GM18498 (cell line): ENCODE data around the gene DUSP14.
"Not testable (repeated sequence)": the region's sequence is repeated elsewhere in the genome, so short reads cannot be mapped to it uniquely, and the experiment has no call there.

Experiments used
- ATAC-seq: cut with Tn5 transposase; IDR thresholded peaks from one replicate; pipeline ENCODE4 v1.9.1; 2021; ENCODE audit warnings: mild to moderate bottlenecking, moderate library complexity; ENCODE audit not compliant: unreplicated experiment

DUSP14 gene

DNA sequence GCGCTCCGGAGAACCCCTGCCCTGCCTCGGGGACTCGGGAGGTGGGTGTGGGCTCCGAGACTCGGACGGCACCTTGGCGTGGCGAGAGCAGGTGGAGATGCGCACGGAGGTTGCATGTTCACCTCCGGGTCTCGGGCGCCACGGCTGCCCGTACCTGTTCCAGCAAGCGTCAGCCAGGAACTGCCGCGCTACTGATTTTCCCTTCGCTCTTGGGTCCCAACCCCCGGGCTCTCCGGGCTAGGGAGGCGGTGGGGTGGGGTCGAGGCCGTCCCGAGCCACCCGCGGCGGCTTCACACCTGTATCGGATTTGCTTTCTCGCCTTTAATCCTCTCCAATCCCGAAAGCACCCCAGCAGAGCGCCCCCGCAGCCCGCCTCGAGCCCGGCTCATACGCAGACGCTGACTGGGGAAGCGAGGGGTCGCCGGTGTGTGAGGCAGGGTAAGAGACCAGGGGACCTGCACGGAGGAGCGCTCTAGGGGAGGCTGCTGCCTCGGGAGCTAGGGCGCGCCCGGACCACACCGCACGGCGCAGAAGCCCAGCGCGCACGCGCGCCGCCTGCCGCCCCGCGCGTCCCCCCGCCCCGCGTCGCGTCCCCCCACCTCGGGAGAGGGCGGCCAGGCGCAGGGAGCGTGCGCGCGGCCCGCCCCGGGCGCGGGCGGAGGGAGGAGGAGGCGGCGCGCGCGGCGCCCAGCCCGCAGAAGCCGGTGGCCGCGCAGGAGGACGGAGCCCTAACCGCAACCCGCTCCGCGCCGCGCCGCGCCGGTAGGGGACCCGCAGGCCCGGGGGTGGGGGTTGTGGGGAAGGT is at the start of gene DUSP14:
DUSP14 (plus strand) TSS at position 695 of the 805 bp plus-strand sequence. CDS start 22,382 bp downstream, outside the sequence.
- peak; percentile 80 for ATAC-seq

DNA sequence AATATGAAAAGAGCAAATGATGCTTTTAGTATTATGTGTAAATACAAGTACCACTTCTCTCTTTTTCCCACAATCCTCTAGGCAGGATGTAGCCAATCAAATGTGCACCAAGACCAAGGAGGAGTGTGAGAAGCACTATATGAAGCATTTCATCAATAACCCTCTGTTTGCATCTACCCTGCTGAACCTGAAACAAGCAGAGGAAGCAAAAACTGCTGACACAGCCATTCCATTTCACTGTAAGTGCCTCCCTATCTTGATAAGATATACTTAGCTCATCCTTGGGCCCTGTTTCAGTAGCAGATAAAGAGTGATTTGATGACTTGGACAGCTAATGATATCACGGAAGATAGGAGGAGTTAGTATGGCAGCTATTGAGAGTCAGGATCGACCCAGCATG is 49.3 kb upstream of the DUSP14 start:
- ATAC-seq, result no peak

DNA sequence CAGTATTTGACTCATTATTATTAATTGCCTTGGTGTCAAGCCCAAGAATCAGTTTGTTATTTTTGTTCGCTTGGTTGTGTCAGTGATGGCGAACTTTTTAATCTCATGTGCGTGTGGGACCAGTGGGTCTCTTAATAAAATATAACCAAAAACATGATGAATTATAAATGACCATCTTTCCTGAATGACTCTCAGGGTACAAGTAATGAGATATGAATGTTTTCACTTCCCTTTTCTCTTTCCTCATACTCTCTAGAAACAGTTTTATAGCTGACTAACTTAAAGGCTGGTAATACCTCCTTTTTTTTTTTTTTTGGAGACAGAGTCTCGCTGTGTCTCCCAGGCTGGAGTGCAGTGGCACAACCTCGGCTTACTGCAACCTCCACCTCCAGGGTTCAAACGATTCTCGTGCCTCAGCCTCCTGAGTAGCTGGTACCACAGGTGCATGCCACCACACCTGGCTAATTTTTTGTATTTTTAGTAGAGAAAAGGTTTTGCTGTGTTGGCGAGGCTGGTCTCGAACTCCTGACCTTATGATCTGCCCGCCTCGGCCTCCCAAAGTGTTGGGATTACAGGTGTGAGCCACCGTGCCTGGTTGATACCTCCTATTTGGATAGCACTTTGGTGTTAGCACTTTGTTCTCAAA is 48.2 kb upstream of the DUSP14 start:
- not testable (repeated sequence) for ATAC-seq

DNA sequence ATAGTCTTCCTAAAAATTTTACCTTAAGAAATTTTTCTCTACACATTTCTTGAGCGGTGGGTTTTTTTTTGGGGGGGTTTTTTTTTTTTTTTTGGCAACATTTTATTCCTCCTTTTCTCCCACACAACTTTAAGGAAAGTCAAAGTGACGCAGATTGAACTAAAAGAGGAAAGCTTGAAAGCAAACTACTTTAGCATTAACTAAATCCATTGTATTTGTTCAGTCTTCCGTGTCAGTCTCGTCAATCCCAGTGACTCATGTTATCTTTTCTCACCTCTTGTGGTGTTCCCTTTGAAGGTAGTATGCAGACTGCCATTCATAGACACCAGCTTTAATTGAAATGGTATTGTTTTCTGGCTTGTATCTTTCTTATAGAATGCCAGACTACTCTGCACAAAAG is 43.7 kb upstream of the DUSP14 start:
- ATAC-seq, result no peak

DNA sequence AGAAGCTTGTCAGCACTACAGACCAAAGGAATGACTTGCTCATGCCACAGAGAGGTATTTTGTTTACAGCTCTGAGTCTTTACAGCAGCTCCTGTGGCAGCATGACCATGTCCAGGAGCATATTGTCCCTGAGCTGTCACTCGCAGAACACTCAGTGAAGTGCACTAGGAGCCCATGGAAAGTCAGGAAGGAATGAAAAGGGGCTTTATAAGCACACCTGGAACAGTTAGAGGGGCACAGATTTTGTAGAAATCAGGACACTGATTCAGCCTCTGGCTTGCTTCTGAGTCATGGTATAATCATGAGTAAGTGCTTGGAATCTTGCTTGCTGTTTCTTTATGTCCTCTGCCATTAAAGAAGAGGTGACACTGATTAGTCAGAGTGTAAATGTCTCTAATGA is 42.0 kb upstream of the DUSP14 start:
- no peak for ATAC-seq

GRCh38 chr17:37450112-37450511 is 39.6 kb upstream of the DUSP14 start:
- no peak for ATAC-seq

- ATAC-seq, result not testable (repeated sequence)
Measured at GRCh38 chr17:37457801-37458200, 31.9 kb upstream of the DUSP14 start.

DNA sequence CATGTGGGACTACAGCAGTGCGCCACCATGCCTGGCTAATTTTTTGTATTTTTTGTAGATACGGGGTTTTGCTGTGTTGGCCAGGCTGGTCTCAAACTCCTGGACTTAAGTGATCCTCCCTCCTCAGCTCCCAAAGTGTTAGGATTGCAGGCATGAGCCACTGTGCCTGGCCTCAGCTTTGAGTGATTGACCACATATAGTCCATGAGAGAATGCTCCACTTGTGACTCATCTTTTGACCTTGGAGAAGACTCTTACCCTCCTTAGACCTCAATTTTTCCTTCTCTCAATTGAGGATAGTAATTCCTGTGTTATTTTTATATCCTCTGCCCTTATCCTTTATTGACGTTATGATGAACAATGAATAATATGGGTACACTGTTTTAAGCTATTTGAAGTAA is 30.9 kb upstream of the DUSP14 start:
- ATAC-seq, result no peak

DNA sequence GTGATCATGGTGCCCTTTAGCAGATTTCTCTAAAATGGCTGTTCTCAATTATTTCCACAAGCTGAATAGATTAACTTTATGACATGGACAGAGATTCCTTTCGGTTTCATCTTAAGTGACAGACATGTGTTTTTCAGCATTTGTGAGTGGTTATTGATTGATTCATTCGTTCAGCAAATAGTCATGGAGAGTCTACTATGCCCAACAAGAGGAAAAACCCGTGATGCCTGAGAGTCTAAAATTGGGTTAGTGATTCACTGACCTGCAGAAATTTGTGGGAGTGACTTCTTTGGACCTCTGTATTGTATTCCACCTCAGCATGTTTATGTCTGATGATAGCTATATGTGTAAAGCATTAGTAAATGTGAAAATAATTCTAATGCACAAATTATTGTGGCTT is 28.0 kb upstream of the DUSP14 start:
- ATAC-seq, result no peak

DNA sequence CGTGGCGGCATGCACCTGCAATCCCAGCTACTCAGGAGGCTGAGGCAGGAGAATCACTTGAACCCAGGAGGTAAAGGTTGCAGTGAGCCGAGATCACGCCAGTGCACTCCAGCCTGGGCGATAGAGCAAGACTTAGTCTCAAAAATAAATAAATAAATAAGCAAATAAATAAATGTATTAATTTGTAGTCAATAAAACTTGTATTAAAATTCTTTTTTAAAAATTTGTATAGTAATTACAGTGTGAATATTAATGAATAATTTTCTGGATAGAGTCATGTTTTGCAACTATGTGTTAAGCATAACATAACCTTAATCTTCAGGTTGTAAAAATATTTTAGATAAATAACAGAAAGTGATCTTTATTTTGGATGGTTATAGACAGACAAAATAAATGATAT is 27.2 kb upstream of the DUSP14 start:
- ATAC-seq, result no peak

GRCh38 chr17:37463039-37463438 is 26.7 kb upstream of the DUSP14 start:
- ATAC-seq, result no peak

- ATAC-seq, result no peak
Measured at GRCh38 chr17:37465069-37465616, 24.5 kb upstream of the DUSP14 start.

GRCh38 chr17:37466471-37466870 is 23.2 kb upstream of the DUSP14 start:
- ATAC-seq, result no peak

- ATAC-seq, result no peak
Measured at GRCh38 chr17:37470181-37470580, 19.5 kb upstream of the DUSP14 start.

DNA sequence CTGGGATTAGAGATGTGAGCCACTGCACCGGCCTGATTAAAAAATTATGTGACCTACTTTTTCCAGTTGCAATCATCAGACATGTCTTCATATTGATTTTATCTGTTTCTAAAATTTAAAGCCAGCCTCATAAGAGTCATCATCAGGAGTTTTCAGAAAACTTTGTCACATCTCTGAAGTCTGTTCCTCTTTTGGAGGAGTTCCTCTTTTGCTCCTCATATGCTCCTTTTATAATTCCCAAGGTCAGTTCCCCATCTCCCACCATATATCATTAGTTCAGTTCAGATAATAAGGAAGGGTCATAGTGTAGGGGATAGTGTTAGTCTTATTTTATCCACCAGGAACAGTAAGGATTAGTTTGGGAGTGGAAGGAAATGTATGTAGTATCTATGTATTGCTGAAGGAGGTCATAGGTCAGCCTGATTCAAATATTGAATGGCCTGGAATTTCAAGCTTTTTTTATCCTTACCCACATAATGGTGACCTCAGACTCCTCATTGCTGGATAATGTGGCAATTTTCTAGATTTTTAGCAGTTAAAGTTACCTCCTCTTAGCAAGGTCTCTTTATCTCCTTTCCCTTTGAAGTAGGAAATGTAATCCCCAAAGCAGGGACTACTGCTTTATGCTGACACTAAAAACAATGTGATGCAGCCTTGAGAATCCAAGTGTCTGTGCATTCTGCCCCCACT is 13.8 kb upstream of the DUSP14 start:
- no peak for ATAC-seq

- no peak for ATAC-seq
Measured at GRCh38 chr17:37476431-37477120, 13.1 kb upstream of the DUSP14 start.

DNA sequence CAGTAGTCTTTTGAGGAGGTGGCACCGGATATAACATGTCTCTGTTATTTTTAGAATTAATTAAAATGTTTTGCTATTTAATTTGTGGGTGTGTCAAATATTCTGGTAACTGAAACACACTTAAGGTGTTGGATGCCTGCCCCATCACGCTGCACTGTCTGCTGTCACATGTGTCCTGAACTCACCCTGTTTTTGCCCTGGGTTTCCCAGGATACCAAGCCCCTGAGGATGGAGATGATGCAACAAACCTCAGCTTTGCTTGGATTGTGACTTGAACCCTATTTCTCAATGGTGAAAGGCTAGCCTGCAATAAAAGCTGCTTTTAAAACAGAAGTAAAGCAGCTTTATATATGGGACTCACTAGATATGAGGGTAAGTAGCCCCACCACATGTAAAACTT is 11.5 kb upstream of the DUSP14 start:
- no peak for ATAC-seq

DNA sequence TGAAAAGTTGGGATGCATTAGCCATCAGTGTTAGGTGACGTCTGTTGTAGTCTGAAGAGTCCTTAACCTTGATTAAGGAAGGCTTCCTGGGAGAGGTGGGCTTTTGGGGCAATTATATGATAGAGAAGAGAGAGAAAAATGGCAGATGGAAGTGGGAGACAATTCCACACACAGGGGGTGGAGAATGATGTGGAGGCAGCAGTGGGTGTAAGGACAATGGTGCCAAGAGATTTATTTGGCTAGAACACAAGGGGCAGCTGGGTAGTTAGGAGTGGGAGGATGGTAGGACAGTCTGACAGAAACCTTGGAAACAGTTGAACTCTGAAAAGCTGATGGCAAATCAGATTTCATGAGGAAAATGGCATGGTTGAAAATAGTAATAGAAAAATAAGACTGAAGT is 10.7 kb upstream of the DUSP14 start:
- ATAC-seq, result no peak

DNA sequence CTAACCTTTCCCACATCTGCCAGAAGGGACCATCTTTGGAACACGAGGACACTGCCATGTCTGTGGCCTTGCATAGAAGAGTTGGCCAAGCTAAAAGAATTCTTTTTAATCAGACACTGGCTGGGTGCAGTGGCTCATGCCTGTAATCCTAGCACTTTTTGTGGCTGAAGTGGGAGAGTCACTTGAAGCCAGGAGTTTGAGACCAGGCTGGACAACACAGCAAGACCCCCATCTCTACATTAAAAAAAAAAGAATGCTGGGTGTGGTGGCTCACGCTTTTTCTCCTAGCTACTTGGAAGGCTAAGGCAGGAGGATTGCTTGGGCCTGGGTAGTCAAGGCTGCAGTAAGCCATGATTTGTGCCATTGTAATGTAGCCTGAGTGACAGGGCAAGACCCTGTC is 9.3 kb upstream of the DUSP14 start:
- no peak for ATAC-seq

DNA sequence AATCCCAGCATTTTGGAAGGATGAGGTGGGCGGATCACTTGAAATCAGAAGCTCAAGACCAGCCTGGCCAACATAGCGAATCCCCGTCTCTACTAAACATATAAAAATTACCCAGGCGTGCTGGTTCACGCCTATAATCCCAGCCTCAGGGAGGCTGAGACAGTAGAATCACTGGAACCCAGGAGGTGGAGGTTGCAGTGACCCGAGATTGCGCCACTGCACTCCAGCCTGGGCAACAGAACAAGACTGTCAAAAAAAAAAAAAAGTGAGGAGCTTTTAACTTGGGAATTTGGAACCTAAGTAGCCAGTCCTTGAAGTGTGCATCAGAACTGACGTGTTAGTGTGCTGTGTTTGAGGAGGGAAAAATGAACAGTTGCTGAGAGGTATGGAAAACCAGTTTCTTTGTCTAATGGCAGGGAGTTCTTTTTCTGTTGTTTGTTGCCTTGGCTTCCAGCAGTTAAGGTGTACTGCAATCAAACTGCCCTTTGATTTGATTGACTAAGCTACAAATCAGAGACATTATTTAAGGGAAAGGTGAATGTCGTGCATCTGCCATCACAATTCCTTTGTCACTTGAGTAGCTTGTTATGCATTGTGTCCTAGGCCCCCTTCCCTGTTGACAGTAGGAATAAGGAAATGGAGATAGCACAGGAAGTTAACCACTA is 8.6 kb upstream of the DUSP14 start:
- no peak for ATAC-seq
